ENCODE results near the gene SBNO2.

- no peak for TF ChIP-seq CTCF (IDR thresholded peaks at IDR 0.05)
- no peak for TF ChIP-seq POLR2AphosphoS5 (IDR thresholded peaks at IDR 0.05)
- no peak for TF ChIP-seq POLR2A (IDR thresholded peaks at IDR 0.05)
- TF ChIP-seq EP300 (IDR thresholded peaks at IDR 0.05), result no peak
Observed at GRCh38 chr19:1111641-1112267, 62.3 kb downstream of the SBNO2 start.

Data from gastroesophageal sphincter (tissue), 3 donors.